DMS53 treated with DMSO at 0.1 percent for 48 hours (cell line): ENCODE measurements around the gene ZNF827.

Experiments
- DNase-seq: peaks from one replicate; lab custom pipeline; 2025; ENCODE audit not compliant: unreplicated experiment; lab: John Stamatoyannopoulos, UW

ZNF827 gene

GRCh38 chr4:145772347-145772746, 166.3 kb downstream of the ZNF827 start:
- no peak for DNase-seq

GRCh38 chr4:145770124-145770523, 168.5 kb downstream of the ZNF827 start:
- no peak for DNase-seq

GRCh38 chr4:145769450-145770037, 169.1 kb downstream of the ZNF827 start:
- DNase-seq: no peak

DNA sequence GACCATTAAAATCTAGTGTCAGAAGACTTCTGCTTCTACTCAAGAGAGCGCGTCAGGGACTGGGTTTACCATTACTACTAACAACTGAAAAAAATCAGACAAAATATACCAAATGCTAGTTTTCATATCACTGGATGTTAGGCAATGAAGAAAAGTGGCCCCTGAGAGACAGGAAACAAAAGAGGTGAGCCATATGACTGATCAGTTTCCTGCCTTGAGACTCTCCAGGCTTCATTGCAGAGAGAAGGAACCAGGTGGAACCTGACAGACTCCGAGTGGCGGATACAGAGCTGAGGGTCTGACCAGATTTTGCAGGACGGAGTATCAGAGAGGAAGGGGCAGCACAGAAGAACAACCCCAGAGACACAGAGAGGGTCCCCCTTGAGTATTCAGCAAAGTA, 172.3 kb downstream of the ZNF827 start:
- DNase-seq: no peak

GRCh38 chr4:145763399-145763798, 175.2 kb downstream of the ZNF827 start:
- no peak for DNase-seq

DNA sequence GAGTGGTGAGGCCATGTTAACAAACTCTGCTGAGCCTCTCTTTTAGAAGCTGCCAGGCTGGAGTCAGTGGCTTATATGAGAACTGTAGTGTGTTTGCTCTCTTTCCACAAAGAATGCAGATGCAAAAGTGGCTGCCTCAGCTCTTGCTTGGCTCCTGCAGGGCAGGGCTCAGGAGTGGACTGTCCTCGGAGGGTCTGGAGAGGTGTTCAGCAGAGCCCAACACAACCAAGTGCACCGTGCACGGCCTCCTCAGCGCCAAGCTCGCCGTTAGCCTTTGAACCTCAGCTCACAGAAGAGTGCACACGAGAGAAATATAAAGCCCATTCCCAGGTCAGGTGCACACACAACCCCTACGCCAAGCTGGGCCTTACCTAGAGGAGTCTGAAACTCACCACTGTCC, 175.9 kb downstream of the ZNF827 start:
- DNase-seq: no peak

DNA sequence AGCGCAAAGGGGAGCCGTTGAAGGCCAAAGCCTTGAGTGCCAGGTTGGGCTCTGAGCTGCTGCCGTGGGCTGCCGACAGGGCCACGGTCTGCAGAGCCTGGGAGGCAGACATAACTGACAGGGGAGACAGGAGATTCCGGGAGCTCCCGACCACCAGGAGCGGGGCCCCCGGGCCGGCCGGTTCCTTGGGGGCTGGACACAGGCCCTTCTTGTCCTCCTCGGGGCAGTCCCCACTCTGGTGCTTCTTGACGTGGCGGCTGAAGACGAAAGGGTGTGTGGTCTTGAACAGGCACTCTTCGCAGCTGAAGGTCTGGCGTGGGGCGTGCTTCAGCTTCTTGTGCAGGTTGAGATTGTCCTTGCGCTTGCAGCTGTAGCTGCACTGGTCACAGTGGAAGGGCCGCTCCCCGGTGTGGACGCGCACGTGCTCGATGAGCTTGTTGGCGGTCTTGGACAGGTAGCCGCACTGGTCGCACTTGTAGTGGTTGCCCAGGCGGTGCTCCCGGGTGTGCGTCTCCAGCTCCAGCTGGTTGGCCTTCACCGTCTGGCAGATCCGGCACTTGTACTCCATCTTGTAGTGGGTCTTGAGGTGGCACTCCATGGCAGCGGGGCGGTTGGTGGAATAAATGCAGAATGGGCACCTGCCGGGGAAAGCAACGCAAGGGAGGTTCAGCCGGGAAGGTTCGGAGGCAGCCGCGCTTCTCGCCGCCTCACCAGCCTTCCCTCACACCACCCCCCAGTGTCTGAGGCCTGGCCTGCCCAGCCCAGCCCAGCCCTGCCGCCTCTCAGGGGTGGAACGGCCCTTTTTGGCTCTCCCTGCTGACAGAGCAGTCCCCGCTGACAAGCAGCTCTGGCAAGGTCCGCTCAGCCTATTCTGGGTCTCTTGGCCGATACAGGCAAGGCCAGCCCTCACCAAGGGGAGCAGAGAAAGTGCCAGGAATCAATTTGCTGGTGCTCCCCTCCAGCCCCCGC, 177.4 kb downstream of the ZNF827 start:
- no peak for DNase-seq

GRCh38 chr4:145760176-145760575, 178.4 kb downstream of the ZNF827 start:
- no peak for DNase-seq

- no peak for DNase-seq
Observed at GRCh38 chr4:145757188-145757587, 181.4 kb downstream of the ZNF827 start.

GRCh38 chr4:145756244-145756643, 182.4 kb downstream of the ZNF827 start:
- no peak for DNase-seq

GRCh38 chr4:145755802-145756201, 182.8 kb downstream of the ZNF827 start:
- DNase-seq: no peak

GRCh38 chr4:145743641-145744040, 195.0 kb downstream of the ZNF827 start:
- DNase-seq: no peak

DNA sequence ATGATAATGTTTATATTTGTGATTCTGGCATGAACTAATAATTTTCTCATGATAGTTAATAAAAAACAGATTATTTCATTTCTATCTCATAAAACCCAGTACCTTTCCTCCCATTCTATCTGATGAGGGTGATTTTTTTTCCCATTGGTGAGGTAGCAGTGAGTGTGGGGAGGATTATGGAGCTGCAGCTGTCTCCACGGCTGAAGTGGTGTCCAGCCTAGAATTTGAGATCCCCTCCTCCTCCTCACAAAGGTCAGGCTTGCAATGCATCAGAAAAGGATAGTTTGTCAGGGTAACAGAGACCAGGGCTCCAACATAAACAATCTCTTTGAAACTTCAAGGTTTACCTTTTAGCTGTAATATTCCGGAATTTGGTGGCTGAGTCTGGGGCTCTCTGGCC, 197.8 kb downstream of the ZNF827 start:
- no peak for DNase-seq

GRCh38 chr4:145739845-145740244, 198.8 kb downstream of the ZNF827 start:
- no peak for DNase-seq

DNA sequence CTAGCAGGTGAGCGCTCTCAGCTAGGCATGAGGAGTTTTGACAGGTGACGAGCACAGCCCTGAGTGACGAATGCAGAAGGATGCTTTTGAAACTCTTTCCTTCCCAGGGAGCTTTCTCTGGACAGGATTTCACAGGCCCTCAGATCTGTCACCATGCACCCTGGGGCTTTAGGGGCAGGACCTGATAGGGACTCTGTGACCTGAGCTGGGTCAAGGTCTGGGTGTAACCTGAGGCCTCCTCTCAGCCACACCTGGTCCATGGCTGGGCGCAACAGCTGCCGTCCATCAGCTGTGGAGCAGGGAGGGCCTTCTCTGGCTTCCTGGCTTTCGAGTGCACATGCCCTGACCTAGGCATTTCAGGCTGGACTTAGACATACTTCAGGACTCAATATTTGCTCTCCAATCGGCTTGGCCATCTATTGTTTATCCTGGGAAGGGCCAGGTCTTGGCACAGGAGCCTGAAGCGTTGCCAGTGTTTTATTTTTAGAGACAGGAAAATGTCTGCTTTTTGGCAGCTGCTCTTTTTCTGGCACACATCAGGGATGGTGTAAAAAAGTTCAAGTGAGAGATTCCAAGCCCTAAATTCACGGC, 202.3 kb downstream of the ZNF827 start:
- DNase-seq: peak; percentile 59

DNA sequence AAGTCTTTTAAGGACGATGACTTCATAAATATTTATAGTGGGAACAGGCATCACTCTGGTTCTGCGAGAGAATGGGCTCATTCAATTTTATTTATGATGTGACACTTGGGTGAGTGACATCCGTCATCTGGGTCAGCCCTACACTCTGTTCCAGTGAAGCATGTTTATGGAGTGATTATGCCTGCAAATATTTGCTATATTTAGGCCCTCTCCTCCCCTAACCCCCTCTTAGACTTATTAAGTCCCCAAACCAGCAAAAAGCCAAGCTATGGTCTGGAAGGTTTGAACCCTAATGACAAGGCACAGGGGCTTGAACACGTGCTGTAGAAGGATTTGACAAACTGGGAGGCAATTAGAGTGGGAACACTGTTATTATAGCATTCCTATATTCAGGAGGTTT, 202.8 kb downstream of the ZNF827 start:
- no peak for DNase-seq

GRCh38 chr4:145735347-145735675, 203.3 kb downstream of the ZNF827 start:
- no peak for DNase-seq

DNA sequence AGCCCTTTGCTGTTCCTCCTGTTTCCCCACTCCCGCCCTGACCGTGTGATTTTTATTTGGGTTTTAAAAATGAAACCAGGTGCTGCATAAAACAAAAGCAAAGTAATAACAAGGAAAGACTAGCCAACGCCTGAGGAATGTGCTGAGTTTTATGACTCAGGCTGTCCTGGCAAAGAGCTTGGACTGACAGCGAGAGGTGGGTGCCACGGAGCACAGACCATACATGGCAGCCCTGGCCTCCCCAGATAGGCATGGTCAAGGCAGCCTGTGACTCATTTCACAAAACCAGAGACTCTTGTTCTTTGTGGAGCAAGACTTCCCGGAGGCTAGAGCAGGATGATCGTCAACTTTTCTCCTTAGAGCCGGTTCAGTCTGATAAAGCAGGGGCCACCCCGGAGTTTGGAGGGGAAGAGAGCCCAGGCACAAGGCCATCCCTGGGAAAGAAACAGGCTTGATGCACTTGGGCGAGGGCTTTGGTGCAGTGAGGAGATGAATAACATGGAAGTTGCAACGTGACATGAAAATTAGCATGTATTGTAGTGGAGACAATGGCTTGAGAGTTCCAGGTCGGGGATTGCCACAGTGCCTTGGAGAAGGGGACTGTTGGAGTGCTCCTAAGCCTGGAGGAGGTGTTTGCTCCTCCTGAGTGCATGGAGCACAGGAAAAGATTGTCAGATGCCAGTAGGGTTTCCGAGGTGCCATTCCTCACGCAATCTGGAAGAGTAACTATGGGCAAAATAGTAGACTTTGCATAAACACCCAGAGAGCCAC, 203.9 kb downstream of the ZNF827 start:
- no peak for DNase-seq

DNA sequence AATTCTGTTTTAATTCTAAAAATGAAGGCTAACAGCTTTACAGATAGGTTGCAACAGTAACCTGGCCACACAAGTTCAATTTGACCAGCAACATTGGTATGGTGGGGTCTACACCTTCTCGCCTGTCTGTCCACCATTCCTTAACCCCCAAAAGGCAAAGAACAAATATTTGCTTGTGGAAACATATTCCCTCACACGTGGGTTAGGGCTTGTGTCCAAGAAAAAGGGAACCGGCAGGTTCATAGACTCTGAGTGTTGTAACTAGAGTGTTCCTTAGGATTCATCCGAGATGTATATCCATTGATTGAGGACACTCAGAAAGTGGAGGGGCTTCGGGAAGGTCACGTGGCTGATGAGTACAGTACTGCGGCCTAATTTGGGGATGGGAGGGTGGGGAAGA, 204.6 kb downstream of the ZNF827 start:
- DNase-seq: no peak

- peak; percentile 68 for DNase-seq
Observed at GRCh38 chr4:145732895-145733880, 205.4 kb downstream of the ZNF827 start.
